CD4-positive, alpha-beta T cell treated with Interleukin-17A for 4 hours (primary cell): ENCODE data around the gene LGSN.
"Not testable (repeated sequence)": the region's sequence is repeated elsewhere in the genome, so short reads cannot be mapped to it uniquely, and the experiment has no call there.

Experiments
- DNase-seq: peaks from one replicate; pipeline ENCODE4 v3.0.0-alpha.2; 2020; ENCODE audit warnings: mixed read lengths

LGSN gene, protein sequence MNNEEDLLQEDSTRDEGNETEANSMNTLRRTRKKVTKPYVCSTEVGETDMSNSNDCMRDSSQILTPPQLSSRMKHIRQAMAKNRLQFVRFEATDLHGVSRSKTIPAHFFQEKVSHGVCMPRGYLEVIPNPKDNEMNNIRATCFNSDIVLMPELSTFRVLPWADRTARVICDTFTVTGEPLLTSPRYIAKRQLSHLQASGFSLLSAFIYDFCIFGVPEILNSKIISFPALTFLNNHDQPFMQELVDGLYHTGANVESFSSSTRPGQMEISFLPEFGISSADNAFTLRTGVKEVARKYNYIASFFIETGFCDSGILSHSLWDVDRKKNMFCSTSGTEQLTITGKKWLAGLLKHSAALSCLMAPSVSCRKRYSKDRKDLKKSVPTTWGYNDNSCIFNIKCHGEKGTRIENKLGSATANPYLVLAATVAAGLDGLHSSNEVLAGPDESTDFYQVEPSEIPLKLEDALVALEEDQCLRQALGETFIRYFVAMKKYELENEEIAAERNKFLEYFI

DNA sequence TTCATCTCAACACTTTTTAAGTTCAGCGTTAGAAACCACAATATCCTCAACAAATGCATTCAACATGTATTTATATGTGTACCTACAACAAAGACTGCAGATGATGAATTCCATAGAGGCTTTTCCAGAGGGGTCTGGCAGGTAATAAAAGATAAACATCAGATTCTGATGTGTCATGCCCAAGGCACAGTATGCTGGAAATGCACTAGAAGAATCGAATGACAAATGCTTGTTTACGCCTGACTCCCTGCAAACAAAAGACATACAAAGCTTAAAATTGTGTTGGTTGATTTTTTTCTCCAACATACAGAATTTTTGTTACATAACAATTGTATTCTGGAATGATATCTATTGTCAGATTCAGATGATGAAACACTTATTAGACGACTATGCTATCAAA is at the start of gene LGSN:
LGSN (minus strand) TSS at position 45 of the 400 bp plus-strand sequence; CDS start at position 5, 40 bp downstream.
- DNase-seq = no peak

DNA sequence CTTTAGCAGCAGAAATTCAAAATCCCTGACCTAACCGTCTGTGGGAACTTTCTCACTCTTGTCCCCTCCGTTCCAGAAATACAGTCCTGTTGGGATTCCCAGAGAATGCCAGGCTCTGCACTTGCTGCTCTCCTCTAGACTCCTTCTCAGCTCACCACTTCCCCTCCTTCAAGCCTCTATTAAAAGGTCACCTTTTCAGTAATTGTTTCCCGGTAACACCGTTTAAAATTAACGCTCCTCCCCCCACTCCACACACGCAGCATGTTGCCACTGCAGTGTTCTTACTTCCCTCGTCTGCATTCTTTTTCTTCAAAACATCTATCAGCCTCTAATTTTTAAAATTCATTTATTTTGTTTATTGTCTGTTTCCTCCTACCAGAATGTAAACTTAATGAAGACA is 48.6 kb upstream of the LGSN start:
- DNase-seq = no peak

DNA sequence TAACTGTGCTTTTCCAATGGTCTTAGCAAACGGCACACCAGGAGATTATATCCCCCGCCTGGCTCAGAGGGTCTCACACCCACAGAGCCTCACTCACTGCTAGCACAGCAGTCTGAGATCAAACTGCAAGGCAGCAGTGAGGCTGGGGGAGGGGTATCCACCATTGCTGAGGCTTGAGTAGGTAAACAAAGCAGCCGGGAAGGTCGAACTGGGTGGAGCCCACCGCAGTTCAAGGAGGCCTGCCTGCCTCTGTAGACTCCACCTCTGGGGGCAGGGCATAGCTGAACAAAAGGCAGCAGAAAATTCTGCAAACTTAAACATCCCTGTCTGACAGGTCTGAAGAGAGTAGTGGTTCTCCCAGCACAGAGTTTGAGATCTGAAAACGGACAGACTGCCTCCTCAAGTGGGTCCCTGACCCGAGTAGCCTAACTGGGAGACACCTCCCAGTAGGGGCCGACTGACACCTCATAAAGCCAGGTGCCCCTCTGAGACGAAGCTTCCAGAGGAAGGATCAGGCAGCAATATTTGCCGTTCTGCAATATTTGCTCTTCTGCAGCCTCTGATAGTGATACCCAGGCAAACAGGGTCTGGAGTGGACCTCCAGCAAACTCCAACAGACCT is 42.8 kb upstream of the LGSN start:
- DNase-seq = not testable (repeated sequence)

DNA sequence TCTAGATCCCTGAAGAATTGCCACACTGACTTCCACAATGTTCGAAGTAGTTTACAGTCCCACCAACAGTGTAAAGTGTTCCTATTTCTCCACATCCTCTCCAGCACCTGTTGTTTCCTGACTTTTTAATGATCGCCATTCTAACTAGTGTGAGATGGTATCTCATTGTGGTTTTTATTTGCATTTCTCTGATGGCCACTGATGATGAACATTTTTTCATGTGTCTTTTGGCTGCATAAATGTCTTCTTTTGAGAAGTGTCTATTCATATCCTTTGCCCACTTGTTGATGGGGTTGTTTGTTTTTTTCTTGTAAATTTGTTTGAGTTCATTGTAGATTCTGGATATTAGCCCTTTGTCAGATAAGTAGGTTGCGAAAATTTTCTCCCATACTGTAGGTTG is 37.6 kb upstream of the LGSN start:
- not testable (repeated sequence) for DNase-seq

DNA sequence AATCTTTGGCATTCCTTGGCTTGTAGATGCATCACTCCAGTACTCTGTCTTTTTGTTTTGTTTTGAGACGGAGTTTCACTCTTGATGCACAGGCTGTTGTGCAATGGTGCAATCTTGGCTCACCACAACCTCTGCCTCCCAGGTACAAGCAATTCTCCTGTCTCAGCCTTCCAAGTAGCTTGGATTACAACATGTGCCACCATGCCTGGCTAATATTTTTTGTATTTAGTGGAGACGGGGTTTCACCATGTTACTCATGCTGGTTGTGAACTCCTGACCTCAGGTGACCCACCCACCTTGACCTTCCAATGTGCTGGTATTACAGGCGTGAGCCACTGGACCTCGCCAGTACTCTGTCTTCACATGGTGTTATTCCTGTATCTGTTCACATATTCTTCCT is 35.8 kb upstream of the LGSN start:
- DNase-seq = no peak

GRCh38 chr6:63353286-63353630 is 33.5 kb upstream of the LGSN start:
- DNase-seq = no peak

- DNase-seq = no peak
Observed at GRCh38 chr6:63352544-63353285, 32.9 kb upstream of the LGSN start.

- no peak for DNase-seq
Observed at GRCh38 chr6:63352069-63352543, 32.3 kb upstream of the LGSN start.

DNA sequence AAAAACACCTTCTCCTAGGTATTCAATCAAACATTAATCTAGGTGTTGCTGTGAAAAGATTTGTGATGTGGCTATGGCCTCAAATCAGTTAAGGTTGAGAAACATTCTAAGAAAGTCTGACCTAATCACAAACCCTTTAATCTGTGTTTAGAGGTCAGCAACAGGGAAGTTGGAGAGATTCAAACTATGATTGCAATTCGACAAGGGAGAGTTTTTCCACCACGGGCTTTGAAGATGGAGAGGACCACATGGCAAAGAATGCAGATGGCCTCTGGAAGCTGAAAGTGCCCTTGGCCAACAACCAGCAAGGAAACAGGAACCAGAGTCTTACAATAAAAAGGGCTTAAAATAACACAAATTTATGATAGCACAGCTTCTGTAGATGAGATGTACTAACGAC is 29.6 kb upstream of the LGSN start:
- DNase-seq = no peak

GRCh38 chr6:63348836-63349235 is 29.1 kb upstream of the LGSN start:
- DNase-seq = no peak

GRCh38 chr6:63347599-63347998 is 27.8 kb upstream of the LGSN start:
- DNase-seq = no peak

DNA sequence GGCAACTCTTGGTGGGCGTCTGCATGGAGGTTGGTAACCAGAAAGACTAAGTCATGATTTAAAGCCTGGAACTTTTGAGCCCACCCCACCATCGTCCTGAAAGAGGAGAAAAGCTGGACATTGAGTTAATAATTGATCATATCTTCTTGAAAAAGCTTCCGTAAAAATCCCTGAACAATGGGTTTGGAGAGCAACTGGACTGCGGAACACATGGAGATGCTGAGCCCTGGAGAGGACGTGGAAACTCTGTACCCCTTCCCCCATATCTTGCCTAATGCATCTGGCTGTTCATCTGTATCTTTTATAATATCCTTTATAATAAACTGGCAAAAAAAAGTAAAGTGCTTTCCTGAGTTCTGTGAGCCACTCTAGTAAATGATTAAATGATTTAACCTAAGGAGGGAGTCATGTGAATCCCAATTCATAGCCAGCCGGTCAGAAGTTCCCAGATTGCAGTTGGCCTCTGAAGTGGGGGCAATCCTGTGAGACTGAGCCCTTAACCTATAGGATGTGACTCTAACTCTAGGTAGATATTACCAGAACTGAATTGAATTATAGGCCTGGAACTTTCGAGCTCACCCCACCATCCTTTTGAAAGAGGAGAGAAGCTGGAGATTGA is 26.5 kb upstream of the LGSN start:
- DNase-seq = no peak

DNA sequence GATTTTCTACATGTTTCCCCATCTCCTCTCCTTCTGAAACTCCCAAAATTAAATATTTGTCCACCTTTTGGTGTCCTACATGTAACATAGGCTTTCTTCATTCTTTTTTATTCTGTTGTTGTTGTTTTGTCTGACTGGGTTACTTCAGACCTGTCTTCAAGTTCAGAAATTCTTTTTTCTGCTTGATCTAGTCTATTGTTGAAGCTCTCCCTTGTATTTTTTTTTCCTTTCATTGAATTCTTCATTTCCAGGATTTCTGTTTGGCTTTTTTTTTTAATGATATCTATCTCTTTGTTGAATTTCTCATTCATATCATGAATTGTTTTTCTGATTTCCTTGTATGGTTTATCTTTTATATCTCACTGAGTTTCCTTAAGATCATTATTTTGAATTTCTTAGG is 20.6 kb upstream of the LGSN start:
- no peak for DNase-seq

- not testable (repeated sequence) for DNase-seq
Observed at GRCh38 chr6:63334652-63335051, 14.9 kb upstream of the LGSN start.

DNA sequence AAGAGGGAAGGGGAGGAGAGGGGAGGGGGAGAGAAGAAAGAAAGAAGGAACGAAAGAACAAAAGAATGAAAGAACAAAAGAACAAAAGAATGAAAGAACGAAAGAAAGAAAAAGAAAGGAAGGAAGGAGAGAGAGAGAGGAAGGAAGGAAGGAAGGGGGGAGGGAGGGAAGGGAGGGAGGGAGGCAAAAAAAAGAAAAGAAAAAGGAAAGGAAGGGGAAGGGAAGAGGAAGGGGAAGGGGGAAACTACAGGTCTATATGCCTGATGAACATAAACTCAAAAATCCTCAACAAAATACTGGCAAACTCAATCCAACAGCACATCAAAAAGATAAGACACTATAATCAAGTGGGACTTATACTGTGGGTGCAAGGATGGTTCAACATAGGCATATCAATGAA is 13.7 kb upstream of the LGSN start:
- DNase-seq = no peak

DNA sequence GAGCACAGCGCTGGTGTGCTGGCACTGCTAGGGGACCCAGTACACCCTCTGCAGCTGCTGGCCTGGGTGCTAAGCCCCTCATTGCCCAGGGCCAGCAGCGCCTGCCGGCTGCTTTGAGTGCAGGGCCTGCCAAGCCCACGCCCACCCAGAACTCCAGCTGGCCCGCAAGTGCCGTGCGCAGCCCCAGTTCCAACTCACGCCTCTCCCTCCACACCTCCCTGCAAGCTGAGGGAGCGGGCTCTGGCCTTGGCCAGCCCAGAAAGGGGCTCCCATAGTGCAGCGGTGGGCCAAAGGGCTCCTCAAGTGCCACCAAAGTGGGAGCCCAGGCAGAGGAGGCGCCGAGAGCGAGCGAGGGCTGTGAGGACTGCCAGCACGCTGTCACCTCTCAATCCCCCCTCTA is 6.8 kb upstream of the LGSN start:
- DNase-seq = not testable (repeated sequence)

DNA sequence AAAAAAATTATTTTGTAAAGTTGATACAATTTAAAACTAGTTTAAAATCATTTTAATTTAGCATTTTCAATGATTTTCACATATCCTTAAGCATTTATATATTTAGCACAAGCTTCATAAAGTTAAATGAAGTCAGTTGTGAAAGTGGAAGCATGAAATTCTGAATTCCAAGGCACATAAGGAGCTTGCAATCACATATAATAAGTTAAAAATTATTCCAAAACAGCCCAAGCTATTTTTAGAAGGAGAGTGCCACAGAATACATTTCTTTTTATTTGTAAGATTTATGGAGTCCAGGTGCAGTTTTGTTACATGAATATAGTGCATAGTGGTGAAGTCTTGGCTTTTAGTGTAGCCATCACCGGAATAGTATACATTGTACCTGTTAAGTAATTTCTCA is 3.2 kb upstream of the LGSN start:
- DNase-seq = no peak

DNA sequence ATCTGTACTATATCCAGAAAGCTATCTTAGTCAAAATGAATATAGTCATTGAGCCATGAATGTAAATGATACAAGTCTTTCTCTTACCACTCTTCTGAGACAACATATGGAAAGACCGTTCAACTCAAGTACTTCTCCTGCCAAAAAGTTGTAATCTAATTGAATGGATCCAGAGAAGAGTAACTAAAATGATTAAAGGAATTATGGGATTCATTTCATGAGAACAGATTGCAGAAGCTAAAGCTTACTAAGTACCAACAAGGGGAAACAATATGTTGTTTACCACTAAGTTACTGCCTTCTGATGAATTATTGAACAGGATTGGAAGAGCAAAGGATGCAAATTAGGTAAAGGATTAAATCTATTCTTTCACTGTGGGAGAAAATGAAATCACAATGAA is 2.0 kb upstream of the LGSN start:
- no peak for DNase-seq

- DNase-seq = no peak
Observed at GRCh38 chr6:63317641-63318040, 2.1 kb downstream of the LGSN start.

DNA sequence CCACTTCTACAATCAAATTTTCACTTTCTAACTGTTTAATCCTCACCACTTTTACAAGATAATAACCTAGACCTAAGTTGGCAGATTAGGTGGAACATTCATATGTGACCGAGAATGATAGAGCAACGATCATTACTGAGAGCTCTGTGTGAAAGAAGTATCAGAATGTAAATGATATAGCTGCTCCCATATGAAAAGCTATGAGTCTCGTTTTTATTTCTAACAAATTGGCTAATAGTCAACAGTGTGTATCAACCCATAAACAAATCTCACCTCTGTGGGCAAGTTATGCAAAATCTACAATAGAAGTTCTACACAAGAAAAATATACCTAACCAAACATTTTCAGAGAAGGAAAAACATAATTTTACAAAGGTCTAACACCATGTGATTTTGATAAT is 3.7 kb downstream of the LGSN start:
- no peak for DNase-seq

DNA sequence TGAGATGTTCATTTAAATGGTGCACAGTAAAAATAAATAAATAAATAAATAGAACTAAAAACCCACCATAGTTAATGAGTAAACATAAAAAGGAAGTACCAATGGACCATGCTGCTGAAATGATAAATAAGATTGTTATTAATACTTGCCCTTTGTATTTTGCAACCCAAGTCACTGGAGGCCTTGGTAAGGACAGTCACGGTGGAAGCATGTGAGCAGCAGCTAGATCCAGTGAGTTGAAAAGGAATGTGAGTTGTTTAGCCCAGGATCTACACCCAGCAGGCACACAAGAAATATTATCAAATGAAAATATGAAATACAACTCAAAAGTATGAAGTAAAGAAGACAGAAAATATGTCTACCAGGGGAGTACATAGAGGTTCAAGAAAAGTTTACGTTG is 6.7 kb downstream of the LGSN start:
- DNase-seq = no peak

- no peak for DNase-seq
Observed at GRCh38 chr6:63307581-63308246, 12.1 kb downstream of the LGSN start.

DNA sequence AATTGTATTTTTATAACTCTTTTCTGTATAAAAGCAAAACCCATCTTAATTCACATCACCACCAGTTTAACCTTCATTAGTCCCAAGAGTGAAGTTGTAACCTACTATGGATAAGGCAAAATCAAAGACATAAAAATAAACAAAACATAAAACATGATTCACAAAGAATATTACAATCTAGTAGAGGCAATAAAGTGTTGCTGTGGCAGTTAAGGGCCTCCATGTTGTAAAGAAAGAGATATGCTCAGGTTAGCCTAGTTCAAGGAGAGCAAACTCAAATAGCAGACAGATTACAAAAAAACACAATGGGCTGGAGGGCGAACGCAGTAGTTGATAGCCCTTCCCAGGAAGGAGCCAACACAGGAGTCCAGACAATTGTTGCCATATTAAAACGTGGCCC is 13.4 kb downstream of the LGSN start:
- no peak for DNase-seq
